ENCODE data around the gene SYTL2. TPM values are rescaled to one million over a fixed set of nuclear protein-coding genes. Genes with fewer than 3 reads are reported as not detected.

SYTL2 gene
- polyA plus RNA-seq, 1 of the 3 experiments (the other 2 are of a cell fraction), result 36.0 TPM

- TF ChIP-seq MXI1 (IDR thresholded peaks at IDR 0.05; ENCODE audit: low read depth, low read length) (no peak), JUND (IDR thresholded peaks at IDR 0.05) (no peak)
Observed at GRCh38 chr11:85828640-85828978, 17.7 kb upstream of the SYTL2 start (continued).

- Histone ChIP-seq H4K20me1 (ENCODE audit: insufficient read depth) (peaks cover 4% of the 10 kb centered on the region; the same call in 1 of the 2 replicates), H3K4me3 (ENCODE audit: low read depth in 2 of 2, low read length in 1 of 2) (peak overlapping the region in 1 of 2 experiments; percentile 22; a peak in 1 of 4 replicates), H3K4me2 (peak overlapping the region; percentile 70), H3K27ac (ENCODE audit: low read depth in 2 of 2, low read length in 1 of 2) (peak overlapping the region; percentile 60 to 97; a peak in 3 of 4 replicates), H3K4me1 (ENCODE audit: control insufficient read depth in 1 of 2, insufficient read depth in 2 of 2, low read depth in 1 of 2, low read length in 1 of 2) (peaks cover 14 to 25% of the 10 kb centered on the region in 2 experiments), H3K9me3 (no peaks in the 10 kb centered on the region), H3K27me3 (ENCODE audit: insufficient read depth) (no peaks in the 10 kb centered on the region), H3F3A (replicated peaks; ENCODE audit: insufficient read depth) (peaks cover 19% of the 10 kb centered on the region), H3K79me2 (ENCODE audit: insufficient read depth) (no peaks in the 10 kb centered on the region), H2AFZ (ENCODE audit: low read depth) (no peak overlapping the region), H3K9me2 (no peaks in the 10 kb centered on the region), H3K9ac (peak overlapping the region; percentile 56), H3K36me3 (replicated peaks in 1 of 2; ENCODE audit: control insufficient read depth in 1 of 2, insufficient read depth in 2 of 2, low read length in 1 of 2) (no peaks in the 10 kb centered on the region)
- POLR2A ChIA-PET, result no interaction called here
- WGBS (ENCODE audit: low lambda C conversion rate), result 0% methylated on average over 2 of the region's 2 CpGs
- CTCF ChIA-PET, result interaction anchor here (0.7 to 1.0 kb wide), 3 partner anchors 12 to 764 kb away, joined by 3 read pairs; no protein-coding TSS in a partner anchor
- DNase-seq, result no peak
- peak; percentile 89 for TF ChIP-seq FOXM1 (IDR thresholded peaks at IDR 0.05; ENCODE audit: low read depth)
- TF ChIP-seq FOXJ3 (CRISPR knock-in tag; IDR thresholded peaks at IDR 0.05), result no peak
- 0 out of 2 replicates have a peak, but pooled peaks have one; percentile 19 for TF ChIP-seq YY1 (IDR thresholded peaks at IDR 0.05; ENCODE audit: low read depth)
- TF ChIP-seq USF2 (IDR thresholded peaks at IDR 0.05; ENCODE audit: borderline replicate concordance, low read depth, low read length), result no peak
- TF ChIP-seq REST (IDR thresholded peaks at IDR 0.05; ENCODE audit: low read depth, low read length), result no peak
- no peak for TF ChIP-seq GABPA (IDR thresholded peaks at IDR 0.05; ENCODE audit: low read depth)
- TF ChIP-seq MXI1 (IDR thresholded peaks at IDR 0.05; ENCODE audit: low read depth, low read length), result no peak
- TF ChIP-seq JUND (IDR thresholded peaks at IDR 0.05), result peak; percentile 88
- no peak for TF ChIP-seq CHD2 (IDR thresholded peaks at IDR 0.05; ENCODE audit: low read length, partially characterized antibody)
- TF ChIP-seq USF1 (IDR thresholded peaks at IDR 0.05; ENCODE audit: borderline replicate concordance, low read depth), result 0 out of 2 replicates have a peak, but pooled peaks have one; percentile 4
- peak; percentile 90; the same call in 1 of the 2 replicates for TF ChIP-seq TEAD4 (IDR thresholded peaks at IDR 0.05; ENCODE audit: borderline replicate concordance, insufficient read depth)
- TF ChIP-seq ZBTB33 (IDR thresholded peaks at IDR 0.05; ENCODE audit: borderline replicate concordance, low read depth), result peak; percentile 79; the same call in 1 of the 2 replicates
- TF ChIP-seq IRF3 (IDR thresholded peaks at IDR 0.05; ENCODE audit: low read depth, low read length), result no peak
- TF ChIP-seq RAD21 (IDR thresholded peaks at IDR 0.05; ENCODE audit: low read length), result no peak
- TF ChIP-seq EP300 (IDR thresholded peaks at IDR 0.05; ENCODE audit: borderline replicate concordance in 1 of 2, low read depth in 1 of 2, low read length in 1 of 2), result peak; percentile 32 to 95; a peak in 3 of 4 replicates
- no peak for TF ChIP-seq CTCF (IDR thresholded peaks at IDR 0.05)
- TF ChIP-seq TCF12 (IDR thresholded peaks at IDR 0.05), result peak; percentile 96
- TF ChIP-seq POLR2AphosphoS5 (IDR thresholded peaks at IDR 0.05; ENCODE audit: low read depth, low read length), result peak; percentile 80; the same call in 1 of the 2 replicates
Observed at GRCh38 chr11:85827748-85828639, 17.1 kb upstream of the SYTL2 start.

All from SK-N-SH (cell line).